GM23338 (cell line): ENCODE measurements around the gene FGGY. TPM values are rescaled to one million over a fixed set of nuclear protein-coding genes. Genes with fewer than 3 reads are reported as not detected.

ENCODE experiments used
- ATAC-seq: fragments of 200-7000 bp; cut with Tn5 transposase; 3 replicates; pipeline ENCODE4 v1.9.1; 2020
- DNase-seq: peaks from one replicate; pipeline ENCODE4 v3.0.0-alpha.2; 2015; ENCODE audit warnings: low spot score
- H2AFZ ChIP-seq: fragments of 200-600 bp; sonication (generic); 2 replicates; pipeline ENCODE4 v1.8.0; 2016; ENCODE audit warnings: antibody characterized with exemption, mild to moderate bottlenecking, moderate library complexity
- H3F3A ChIP-seq: fragments of 200-600 bp; sonication (generic); replicated peaks from 2 replicates; pipeline ENCODE4 v1.8.0; 2017; ENCODE audit warnings: antibody characterized with exemption, mixed run types, low read depth
- H3K27ac ChIP-seq: fragments of 200-600 bp; sonication (generic); 2 replicates; pipeline ENCODE4 v1.6.1; 2016; ENCODE audit warnings: low read depth
- H3K27me3 ChIP-seq: fragments of 200-600 bp; sonication (generic); 2 replicates; pipeline ENCODE4 v1.8.0; 2016; ENCODE audit warnings: mild to moderate bottlenecking, mixed run types, moderate library complexity; ENCODE audit not compliant: insufficient read depth
- H3K36me3 ChIP-seq: fragments of 200-600 bp; sonication (generic); 2 replicates; pipeline ENCODE4 v1.8.0; 2016; ENCODE audit warnings: mild to moderate bottlenecking; ENCODE audit not compliant: insufficient read depth
- H3K4me1 ChIP-seq: fragments of 200-600 bp; sonication (generic); 2 replicates; pipeline ENCODE4 v1.8.0; 2016; ENCODE audit warnings: mild to moderate bottlenecking, moderate library complexity; ENCODE audit not compliant: insufficient read depth
- H3K4me2 ChIP-seq: fragments of 200-600 bp; sonication (generic); 2 replicates; pipeline ENCODE4 v1.7.1; 2017; ENCODE audit warnings: mixed run types
- H3K4me3 ChIP-seq: fragments of 200-600 bp; sonication (generic); 2 replicates; pipeline ENCODE4 v1.6.1; 2016; ENCODE audit warnings: mixed run types
- H3K79me2 ChIP-seq: fragments of 200-600 bp; sonication (generic); replicated peaks from 2 replicates; pipeline ENCODE4 v1.8.0; 2017; ENCODE audit warnings: mild to moderate bottlenecking; ENCODE audit not compliant: insufficient read depth
- H3K9me2 ChIP-seq: fragments of 200-600 bp; sonication (generic); 2 replicates; pipeline ENCODE4 v1.8.0; 2017; ENCODE audit not compliant: insufficient read depth
- H4K20me1 ChIP-seq: fragments of 200-600 bp; sonication (generic); replicated peaks from 2 replicates; pipeline ENCODE4 v1.8.0; 2017; ENCODE audit warnings: mild to moderate bottlenecking; ENCODE audit not compliant: insufficient read depth
- H3K27ac Mint-ChIP-seq: 2 replicates; pipeline ENCODE4 v1.8.0; 2020; ENCODE audit warnings: inconsistent platforms, mild to moderate bottlenecking, moderate library complexity, mixed read lengths
- H3K27me3 Mint-ChIP-seq: 3 replicates; pipeline ENCODE4 v1.8.0; 2022; ENCODE audit warnings: low read depth, mild to moderate bottlenecking, moderate library complexity, mixed read lengths, inconsistent platforms; ENCODE audit not compliant: insufficient read depth, poor library complexity
- H3K36me3 Mint-ChIP-seq: 3 replicates; pipeline ENCODE4 v1.8.0; 2021; ENCODE audit warnings: low read depth, mild to moderate bottlenecking, inconsistent platforms, moderate library complexity, mixed read lengths
- H3K4me1 Mint-ChIP-seq: 3 replicates; pipeline ENCODE4 v1.8.0; 2020; ENCODE audit warnings: mild to moderate bottlenecking, inconsistent platforms, mixed read lengths
- H3K4me3 Mint-ChIP-seq: 3 replicates; pipeline ENCODE4 v1.8.0; 2021; ENCODE audit warnings: moderate library complexity, mild to moderate bottlenecking, inconsistent platforms, mixed read lengths
- H3K9me3 Mint-ChIP-seq: 3 replicates; pipeline ENCODE4 v1.8.0; 2020; ENCODE audit warnings: moderate library complexity, mild to moderate bottlenecking, inconsistent platforms, mixed read lengths
- CTCF ChIP-seq, 2 experiments: fragments of 200-600 bp in 1 of 2; sonication (generic) in 1 of 2; conservative IDR thresholded peaks; 2 replicates each; pipeline versions ENCODE4 v1.5.1 to v1.6.1; 2016 to 2017; ENCODE audit warnings: antibody characterized with exemption in 2 of 2, low read depth in 2 of 2, mild to moderate bottlenecking in 2 of 2, moderate library complexity in 1 of 2
- ETS1 ChIP-seq: IDR thresholded peaks from 2 replicates; pipeline ENCODE4 v1.6.1; 2016; ENCODE audit warnings: antibody characterized with exemption
- EZH2 ChIP-seq: fragments of 200-600 bp; sonication (generic); IDR thresholded peaks from one replicate; pipeline ENCODE4 v1.8.0; 2017; ENCODE audit warnings: antibody characterized with exemption, mild to moderate bottlenecking, low read depth; ENCODE audit not compliant: unreplicated experiment
- EZH2phosphoT487 ChIP-seq: fragments of 200-600 bp; sonication (generic); IDR thresholded peaks from one replicate; pipeline ENCODE4 v1.8.1; 2018; ENCODE audit warnings: antibody characterized with exemption; ENCODE audit not compliant: unreplicated experiment
- JUNB ChIP-seq: IDR thresholded peaks from one replicate; pipeline ENCODE4 v1.6.1; 2016; ENCODE audit warnings: antibody characterized with exemption; ENCODE audit not compliant: unreplicated experiment
- NANOG ChIP-seq: IDR thresholded peaks from 2 replicates; pipeline ENCODE4 v1.6.1; 2016; ENCODE audit warnings: antibody characterized with exemption, borderline replicate concordance
- POLR2AphosphoS5 ChIP-seq: IDR thresholded peaks from 2 replicates; pipeline ENCODE4 v1.6.1; 2016; ENCODE audit warnings: antibody characterized with exemption, low read depth
- REST ChIP-seq: IDR thresholded peaks from one replicate; pipeline ENCODE4 v1.6.1; 2018; ENCODE audit warnings: antibody characterized with exemption; ENCODE audit not compliant: unreplicated experiment
- STAT1 ChIP-seq: IDR thresholded peaks from one replicate; pipeline ENCODE4 v1.6.1; 2016; ENCODE audit warnings: antibody characterized with exemption; ENCODE audit not compliant: unreplicated experiment
- ZNF114 ChIP-seq: fragments of 250-450 bp; sonication (Bioruptor Pico); IDR thresholded peaks from 2 replicates; pipeline ENCODE4 v1.5.0; 2020; ENCODE audit warnings: mild to moderate bottlenecking, moderate library complexity
- ZNF331 ChIP-seq: fragments of 250-450 bp; sonication (Bioruptor Pico); IDR thresholded peaks from 2 replicates; pipeline ENCODE4 v1.5.0; 2020; ENCODE audit warnings: low read depth, mild to moderate bottlenecking, moderate library complexity
- polyA plus RNA-seq: library from polyadenylated mRNA; unstranded; fragments of >200 nt; fragmentation: Nextera tagmentation; extraction: Ambion mirVana; gene quantifications from 2 replicates; pipeline ENCODE4 v1.2.1, GENCODE V29; 2016
- total RNA-seq: library from RNA; depleted of rRNA; stranded (reverse); fragments of >200 nt; shearing (Covaris generic); gene quantifications from 2 replicates; pipeline ENCODE4 v1.2.3, GENCODE V29; 2014

The FGGY gene
- total and polyA plus RNA-seq, 2 experiments from 2014 or later, result 10.9 to 21.4 TPM

- no peak for TF ChIP-seq REST
- no peak for TF ChIP-seq STAT1
- TF ChIP-seq POLR2AphosphoS5, result no peak
- TF ChIP-seq JUNB, result no peak
- TF ChIP-seq ZNF331 (CRISPR knock-in tag), result no peak
- no peak for TF ChIP-seq EZH2
- TF ChIP-seq EZH2phosphoT487, result no peak
- TF ChIP-seq CTCF (conservative IDR thresholded peaks at IDR 0.05; ENCODE audit: low read depth in 2 of 2), result no peak
- no peak for TF ChIP-seq ZNF114
Measured at GRCh38 chr1:59643526-59643925, 346.6 kb downstream of the FGGY start (continued).

- no peak overlapping the region for H3K4me3 Mint-ChIP-seq
- H4K20me1 ChIP-seq, result no peaks in the 10 kb centered on the region
- H3K27me3 ChIP-seq, result no peaks in the 10 kb centered on the region
- no peaks in the 10 kb centered on the region for H3K4me1 ChIP-seq
- peaks cover 6% of the 10 kb centered on the region; the same call in 1 of the 2 replicates for H3K9me2 ChIP-seq
- no peaks in the 10 kb centered on the region; the same call in 2 of the 3 replicates for H3K4me1 Mint-ChIP-seq
- H3K36me3 ChIP-seq, result no peaks in the 10 kb centered on the region
- H3K4me2 ChIP-seq, result no peak overlapping the region
- H3K27me3 Mint-ChIP-seq, result peaks cover 3% of the 10 kb centered on the region
- H2AFZ ChIP-seq, result no peak overlapping the region
- H3K36me3 Mint-ChIP-seq, result no peaks in the 10 kb centered on the region
- no peak overlapping the region for H3K4me3 ChIP-seq
- ATAC-seq (no peak), DNase-seq (no peak)
- H3K79me2 ChIP-seq, result no peaks in the 10 kb centered on the region
- no peaks in the 10 kb centered on the region for H3F3A ChIP-seq
- peaks cover 5% of the 10 kb centered on the region; the same call in 2 of the 3 replicates for H3K9me3 Mint-ChIP-seq
- no peak overlapping the region for H3K27ac ChIP-seq
- H3K27ac Mint-ChIP-seq, result no peak overlapping the region
- TF ChIP-seq EZH2 (no peak), ZNF331 (CRISPR knock-in tag) (no peak), NANOG (no peak), JUNB (no peak), REST (no peak), STAT1 (no peak), ETS1 (no peak), POLR2AphosphoS5 (no peak)
Measured at GRCh38 chr1:59645893-59646292, 349.0 kb downstream of the FGGY start.
